ENCODE data around the gene CAMK1D. TPM values are rescaled to one million over a fixed set of nuclear protein-coding genes. Genes with fewer than 3 reads are reported as not detected.

The CAMK1D gene
- total and polyA plus RNA-seq, 3 donors from 2014 or later: 10.0 to 14.5 (median 14.0) TPM

DNA sequence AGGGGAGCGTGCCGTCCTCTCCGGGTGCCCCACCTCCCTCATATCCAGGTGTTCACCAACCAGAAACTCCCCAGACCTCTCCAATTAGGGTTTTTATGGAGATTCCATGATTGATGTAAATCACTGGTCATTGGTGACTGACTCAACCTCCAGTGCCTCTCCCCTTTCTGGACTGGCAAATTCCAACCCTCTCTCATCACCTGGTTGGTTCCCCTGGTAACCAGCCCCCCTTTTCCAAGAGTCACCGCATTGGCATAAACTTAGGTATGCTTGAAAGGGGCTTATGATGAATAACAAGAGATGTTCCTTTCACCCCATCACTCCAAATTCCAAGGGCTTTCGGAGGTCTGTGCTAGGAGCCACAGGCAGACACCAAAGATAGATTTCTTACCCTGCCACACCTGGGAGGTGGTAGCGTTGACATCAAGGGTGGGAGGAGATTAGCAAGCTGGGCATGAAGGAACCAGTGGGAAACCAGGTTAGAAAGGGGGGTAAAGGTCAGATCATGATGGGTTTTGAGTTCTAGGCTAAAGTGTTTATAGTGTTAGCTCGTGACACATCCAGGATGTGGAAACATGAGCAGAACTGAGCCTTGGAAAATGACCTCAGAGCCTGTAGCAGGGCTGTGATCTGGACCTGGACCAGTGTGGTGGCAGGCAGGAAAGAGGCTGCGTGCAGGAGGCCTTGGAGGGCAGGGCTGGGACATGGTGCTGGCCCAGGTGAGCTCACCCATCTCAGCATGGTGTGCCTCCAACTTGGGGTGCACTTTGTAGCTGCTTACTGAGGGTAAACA, 45.1 kb downstream of the CAMK1D start:
- 84 to 92% methylated on average over 8 of the region's 8 CpGs for WGBS, 2 donors
- Histone ChIP-seq H3K4me3 (no peak overlapping the region), H3K36me3 (ENCODE audit: low read depth, missing control alignments) (no peaks in the 10 kb centered on the region), H3K4me1 (peaks cover 10% of the 10 kb centered on the region), H3K9me3 (no peaks in the 10 kb centered on the region), H3K27me3 (no peaks in the 10 kb centered on the region), H3K27ac (no peak overlapping the region)
- TF ChIP-seq POLR2A (IDR thresholded peaks at IDR 0.05): no peak
- TF ChIP-seq, protein P1, sequence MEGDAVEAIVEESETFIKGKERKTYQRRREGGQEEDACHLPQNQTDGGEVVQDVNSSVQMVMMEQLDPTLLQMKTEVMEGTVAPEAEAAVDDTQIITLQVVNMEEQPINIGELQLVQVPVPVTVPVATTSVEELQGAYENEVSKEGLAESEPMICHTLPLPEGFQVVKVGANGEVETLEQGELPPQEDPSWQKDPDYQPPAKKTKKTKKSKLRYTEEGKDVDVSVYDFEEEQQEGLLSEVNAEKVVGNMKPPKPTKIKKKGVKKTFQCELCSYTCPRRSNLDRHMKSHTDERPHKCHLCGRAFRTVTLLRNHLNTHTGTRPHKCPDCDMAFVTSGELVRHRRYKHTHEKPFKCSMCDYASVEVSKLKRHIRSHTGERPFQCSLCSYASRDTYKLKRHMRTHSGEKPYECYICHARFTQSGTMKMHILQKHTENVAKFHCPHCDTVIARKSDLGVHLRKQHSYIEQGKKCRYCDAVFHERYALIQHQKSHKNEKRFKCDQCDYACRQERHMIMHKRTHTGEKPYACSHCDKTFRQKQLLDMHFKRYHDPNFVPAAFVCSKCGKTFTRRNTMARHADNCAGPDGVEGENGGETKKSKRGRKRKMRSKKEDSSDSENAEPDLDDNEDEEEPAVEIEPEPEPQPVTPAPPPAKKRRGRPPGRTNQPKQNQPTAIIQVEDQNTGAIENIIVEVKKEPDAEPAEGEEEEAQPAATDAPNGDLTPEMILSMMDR (IDR thresholded peaks at IDR 0.05): no peak
- intact Hi-C loops (cut with DNase I; ENCODE audit: low total_unique reads): no loop called here
- DNase-seq: no peak

DNA sequence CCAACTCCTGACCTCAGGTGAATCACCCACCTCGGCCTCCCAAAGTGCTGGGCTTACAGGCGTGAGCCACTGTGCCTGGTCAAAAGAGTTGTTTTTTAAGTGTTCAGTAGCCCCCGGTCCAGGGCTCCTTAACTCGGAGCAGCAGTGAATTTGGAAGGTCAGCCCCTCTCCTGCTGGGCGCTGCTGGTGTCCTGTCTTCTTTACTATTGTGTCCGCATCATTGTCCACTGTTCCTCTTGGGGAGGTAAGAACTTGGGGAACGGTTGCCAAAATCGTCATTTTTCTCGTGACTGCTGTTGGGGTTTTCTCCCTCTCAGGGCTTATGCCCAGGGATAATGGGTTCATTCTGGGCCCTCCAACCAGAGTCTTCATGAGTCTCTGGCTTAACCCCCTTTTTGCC, 46.7 kb downstream of the CAMK1D start:
- Histone ChIP-seq H3K27ac (no peak overlapping the region), H3K9me3 (no peaks in the 10 kb centered on the region), H3K4me3 (no peak overlapping the region), H3K27me3 (no peaks in the 10 kb centered on the region), H3K4me1 (no peaks in the 10 kb centered on the region), H3K36me3 (ENCODE audit: low read depth, missing control alignments) (no peaks in the 10 kb centered on the region)
- intact Hi-C loops (cut with DNase I; ENCODE audit: low total_unique reads): no loop called here
- DNase-seq: no peak
- no peak for TF ChIP-seq POLR2A (IDR thresholded peaks at IDR 0.05)
- TF ChIP-seq, protein P1 (IDR thresholded peaks at IDR 0.05): no peak
- WGBS, 2 donors: 95% methylated on average over 9 of the region's 9 CpGs

DNA sequence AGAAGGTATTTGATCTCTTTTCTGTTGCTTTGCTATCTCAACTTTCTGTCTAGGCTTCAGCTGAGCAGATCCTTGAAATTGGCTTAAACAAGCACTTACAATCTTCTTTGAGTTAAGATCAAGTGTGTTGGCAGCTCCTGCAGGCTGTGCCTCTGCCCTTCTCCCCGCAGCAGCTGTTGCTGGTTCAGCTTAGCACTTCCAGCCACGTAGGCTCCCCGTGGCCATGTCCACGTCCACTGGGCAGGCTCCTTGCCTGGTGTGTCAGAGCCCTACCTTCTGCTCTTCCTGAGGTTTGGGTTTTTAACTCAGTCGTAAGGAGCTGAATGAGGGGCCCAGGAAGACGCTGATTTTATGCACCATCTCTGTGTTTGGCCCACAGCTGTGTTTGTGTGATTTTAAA, 47.2 kb downstream of the CAMK1D start:
- Histone ChIP-seq H3K9me3 (no peaks in the 10 kb centered on the region), H3K27ac (no peak overlapping the region), H3K4me3 (no peak overlapping the region), H3K27me3 (no peaks in the 10 kb centered on the region), H3K36me3 (ENCODE audit: low read depth, missing control alignments) (no peaks in the 10 kb centered on the region), H3K4me1 (no peaks in the 10 kb centered on the region)
- intact Hi-C loops (cut with DNase I; ENCODE audit: low total_unique reads): no loop called here
- TF ChIP-seq POLR2A (IDR thresholded peaks at IDR 0.05): no peak
- TF ChIP-seq, protein P1 (IDR thresholded peaks at IDR 0.05): no peak
- 88% methylated on average over 6 of the region's 6 CpGs for WGBS, 2 donors
- DNase-seq: no peak

DNA sequence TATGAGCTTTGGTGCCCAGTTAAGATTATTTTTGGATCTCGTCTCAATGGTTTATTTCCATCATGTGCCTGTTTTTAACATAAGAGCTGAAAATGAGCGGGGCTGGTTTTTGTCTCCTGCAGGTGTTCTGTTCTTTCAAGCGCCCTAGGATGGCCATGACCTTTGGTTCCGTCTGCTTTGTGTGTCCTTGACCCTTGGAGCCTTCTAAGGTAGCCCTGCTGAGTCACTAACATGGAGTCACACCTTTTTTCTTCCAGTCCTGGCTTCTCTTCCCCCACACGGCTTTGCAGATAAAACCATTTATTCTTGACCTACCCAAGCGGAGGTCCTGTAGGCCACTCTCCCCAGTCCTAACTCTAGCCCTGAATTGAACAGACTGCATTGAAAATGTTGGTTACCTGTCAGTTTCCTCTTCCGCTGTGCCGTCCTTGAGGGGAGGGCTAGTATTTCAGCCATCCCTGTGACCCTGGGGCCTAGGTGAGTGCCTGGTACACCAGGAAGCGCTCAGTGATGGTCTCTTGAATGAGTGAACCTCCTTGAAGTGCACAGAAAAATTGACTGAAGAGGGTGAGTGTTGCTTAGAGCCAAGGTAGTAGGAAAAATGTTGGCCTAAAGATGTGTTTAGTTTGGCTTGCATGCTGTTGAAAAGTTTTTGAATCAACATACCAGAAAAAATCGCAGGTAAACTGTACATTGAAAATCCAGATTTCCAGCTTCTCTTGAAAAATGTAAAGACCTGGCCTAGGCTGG, 48.0 kb downstream of the CAMK1D start:
- intact Hi-C loops (cut with DNase I; ENCODE audit: low total_unique reads): no loop called here
- Histone ChIP-seq H3K9me3 (no peaks in the 10 kb centered on the region), H3K36me3 (ENCODE audit: low read depth, missing control alignments) (no peaks in the 10 kb centered on the region), H3K4me3 (no peak overlapping the region), H3K4me1 (no peaks in the 10 kb centered on the region), H3K27me3 (no peaks in the 10 kb centered on the region), H3K27ac (no peak overlapping the region)
- no peak for DNase-seq
- TF ChIP-seq, protein P1 (IDR thresholded peaks at IDR 0.05): no peak
- no peak for TF ChIP-seq POLR2A (IDR thresholded peaks at IDR 0.05)
- 84 to 87% methylated on average over 10 of the region's 10 CpGs for whole genome bisulfite sequencing, 2 donors

Data from testis (tissue), 3 donors.